GM18517 (cell line): ENCODE data around the gene CD96.

Experiments used
- ATAC-seq: cut with Tn5 transposase; IDR thresholded peaks from one replicate; pipeline ENCODE4 v1.9.1; 2021; ENCODE audit warnings: mild to moderate bottlenecking, moderate library complexity; ENCODE audit not compliant: unreplicated experiment

The CD96 gene

GRCh38 chr3:111592143-111592542 lies 50.1 kb downstream of the CD96 start:
- no peak for ATAC-seq

- no peak for ATAC-seq
Measured at GRCh38 chr3:111592936-111593335, 50.9 kb downstream of the CD96 start.

- ATAC-seq, result no peak
Measured at GRCh38 chr3:111593666-111594065, 51.7 kb downstream of the CD96 start.

- ATAC-seq, result peak; percentile 56
Measured at GRCh38 chr3:111594205-111594604, 52.2 kb downstream of the CD96 start.

- peak; percentile 4 for ATAC-seq
Measured at GRCh38 chr3:111594781-111595180, 52.8 kb downstream of the CD96 start.

- ATAC-seq, result peak; percentile 62
Measured at GRCh38 chr3:111595232-111595631, 53.2 kb downstream of the CD96 start, which contains the start of gene ZBED2. ZBED2 (minus strand) TSS chr3:111595346; CDS start chr3:111594201, 1,145 bp downstream.

- ATAC-seq, result no peak
Measured at GRCh38 chr3:111596328-111596727, 54.3 kb downstream of the CD96 start.

GRCh38 chr3:111598139-111598538 lies 56.1 kb downstream of the CD96 start:
- no peak for ATAC-seq

GRCh38 chr3:111598552-111598951 lies 56.6 kb downstream of the CD96 start:
- no peak for ATAC-seq

- ATAC-seq, result no peak
Measured at GRCh38 chr3:111601810-111602209, 59.8 kb downstream of the CD96 start.

- ATAC-seq, result no peak
Measured at GRCh38 chr3:111603679-111604078, 61.7 kb downstream of the CD96 start.

- no peak for ATAC-seq
Measured at GRCh38 chr3:111604119-111604518, 62.1 kb downstream of the CD96 start.

GRCh38 chr3:111605018-111605417 lies 63.0 kb downstream of the CD96 start:
- ATAC-seq, result no peak

GRCh38 chr3:111605493-111605892 lies 63.5 kb downstream of the CD96 start:
- ATAC-seq, result no peak

GRCh38 chr3:111607240-111607920 lies 65.4 kb downstream of the CD96 start:
- no peak for ATAC-seq

GRCh38 chr3:111608383-111608782 lies 66.4 kb downstream of the CD96 start:
- ATAC-seq, result no peak

- ATAC-seq, result no peak
Measured at GRCh38 chr3:111609700-111610099, 67.7 kb downstream of the CD96 start.

GRCh38 chr3:111610189-111610588 lies 68.2 kb downstream of the CD96 start:
- ATAC-seq, result peak; percentile 95

GRCh38 chr3:111610612-111611054 lies 68.6 kb downstream of the CD96 start:
- ATAC-seq, result peak; percentile 29

GRCh38 chr3:111613294-111613693 lies 71.3 kb downstream of the CD96 start:
- no peak for ATAC-seq

GRCh38 chr3:111615880-111616279 lies 73.9 kb downstream of the CD96 start:
- no peak for ATAC-seq

- peak; percentile 86 for ATAC-seq
Measured at GRCh38 chr3:111616417-111617105, 74.6 kb downstream of the CD96 start.
